ENCODE measurements around the gene ASB17. TPM values are rescaled to one million over a fixed set of nuclear protein-coding genes. Genes with fewer than 3 reads are reported as not detected.

Gene ASB17
- total RNA-seq, 1 donor from 2014 or later: not detected

GRCh38 chr1:75937034-75937433 is 4.8 kb upstream of the ASB17 start:
- TF ChIP-seq, protein P1, sequence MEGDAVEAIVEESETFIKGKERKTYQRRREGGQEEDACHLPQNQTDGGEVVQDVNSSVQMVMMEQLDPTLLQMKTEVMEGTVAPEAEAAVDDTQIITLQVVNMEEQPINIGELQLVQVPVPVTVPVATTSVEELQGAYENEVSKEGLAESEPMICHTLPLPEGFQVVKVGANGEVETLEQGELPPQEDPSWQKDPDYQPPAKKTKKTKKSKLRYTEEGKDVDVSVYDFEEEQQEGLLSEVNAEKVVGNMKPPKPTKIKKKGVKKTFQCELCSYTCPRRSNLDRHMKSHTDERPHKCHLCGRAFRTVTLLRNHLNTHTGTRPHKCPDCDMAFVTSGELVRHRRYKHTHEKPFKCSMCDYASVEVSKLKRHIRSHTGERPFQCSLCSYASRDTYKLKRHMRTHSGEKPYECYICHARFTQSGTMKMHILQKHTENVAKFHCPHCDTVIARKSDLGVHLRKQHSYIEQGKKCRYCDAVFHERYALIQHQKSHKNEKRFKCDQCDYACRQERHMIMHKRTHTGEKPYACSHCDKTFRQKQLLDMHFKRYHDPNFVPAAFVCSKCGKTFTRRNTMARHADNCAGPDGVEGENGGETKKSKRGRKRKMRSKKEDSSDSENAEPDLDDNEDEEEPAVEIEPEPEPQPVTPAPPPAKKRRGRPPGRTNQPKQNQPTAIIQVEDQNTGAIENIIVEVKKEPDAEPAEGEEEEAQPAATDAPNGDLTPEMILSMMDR (IDR thresholded peaks at IDR 0.05; ENCODE audit: unreplicated experiment): no peak
- H3K27me3 Mint-ChIP-seq: no peaks in the 10 kb centered on the region
- no peak overlapping the region for H3K4me3 Mint-ChIP-seq (ENCODE audit: low read depth)
- H3K9me3 Mint-ChIP-seq (ENCODE audit: low read depth): peaks cover 4% of the 10 kb centered on the region
- H3K36me3 Mint-ChIP-seq (ENCODE audit: insufficient read depth): no peaks in the 10 kb centered on the region
- no peak overlapping the region for H3K27ac Mint-ChIP-seq
- no peak for DNase-seq (ENCODE audit: low spot score, unreplicated experiment)
- no peaks in the 10 kb centered on the region for H3K4me1 Mint-ChIP-seq (ENCODE audit: low read depth)

- Mint-ChIP-seq H3K4me1 (ENCODE audit: low read depth) (no peaks in the 10 kb centered on the region), H3K27ac (no peak overlapping the region), H3K9me3 (ENCODE audit: low read depth) (peaks cover 5% of the 10 kb centered on the region), H3K36me3 (ENCODE audit: insufficient read depth) (no peaks in the 10 kb centered on the region), H3K4me3 (ENCODE audit: low read depth) (no peak overlapping the region), H3K27me3 (no peaks in the 10 kb centered on the region)
- TF ChIP-seq, protein P1 (IDR thresholded peaks at IDR 0.05; ENCODE audit: unreplicated experiment): no peak
- no peak for DNase-seq (ENCODE audit: low spot score, unreplicated experiment)
Observed at GRCh38 chr1:75922698-75923097, 9.5 kb downstream of the ASB17 start.

DNA sequence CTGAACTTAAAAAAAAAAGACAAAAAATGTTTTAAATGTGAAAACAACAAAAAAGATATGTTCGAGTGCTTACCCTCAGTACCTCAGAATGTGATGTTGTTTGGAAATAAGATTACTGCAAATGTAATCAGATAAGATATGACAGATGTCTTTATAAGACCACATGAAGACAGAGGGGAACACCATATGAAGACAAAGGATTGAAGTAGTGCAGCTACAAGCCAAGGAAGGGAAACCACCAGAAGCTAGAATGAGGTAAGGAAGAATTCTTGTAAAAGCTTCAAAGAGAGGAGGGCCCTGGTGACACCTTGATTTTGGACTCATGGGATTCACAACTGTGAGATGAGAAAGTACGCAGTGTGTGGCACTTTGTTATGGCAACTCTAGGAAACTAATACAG is 15.4 kb downstream of the ASB17 start:
- Mint-ChIP-seq H3K9me3 (ENCODE audit: low read depth) (peaks cover 5% of the 10 kb centered on the region), H3K27ac (no peak overlapping the region), H3K36me3 (ENCODE audit: insufficient read depth) (no peaks in the 10 kb centered on the region), H3K4me1 (ENCODE audit: low read depth) (no peaks in the 10 kb centered on the region), H3K27me3 (no peaks in the 10 kb centered on the region), H3K4me3 (ENCODE audit: low read depth) (no peak overlapping the region)
- TF ChIP-seq, protein P1 (IDR thresholded peaks at IDR 0.05; ENCODE audit: unreplicated experiment): no peak
- no peak for DNase-seq (ENCODE audit: low spot score, unreplicated experiment)

DNA sequence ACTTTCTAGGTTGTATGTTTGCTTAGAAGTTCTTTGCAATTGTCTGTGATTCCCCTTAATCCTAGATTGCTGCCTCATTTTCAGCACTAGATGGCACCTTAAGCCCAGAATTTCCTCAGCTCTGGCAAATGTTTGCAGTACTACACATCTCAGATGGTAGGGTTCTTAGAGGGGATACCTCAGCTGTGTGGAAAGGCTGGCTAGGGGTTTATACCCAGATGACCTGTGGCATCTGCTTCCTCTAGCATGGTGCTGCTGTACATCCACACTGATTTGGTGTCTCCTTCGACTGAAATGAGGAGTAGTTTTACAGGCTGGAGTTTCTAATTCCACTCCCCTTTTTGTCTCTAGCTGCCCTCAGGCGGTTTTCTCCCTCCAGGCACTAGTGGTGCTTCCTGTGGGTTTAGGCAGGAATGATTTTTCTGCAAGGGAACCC is 23.5 kb downstream of the ASB17 start:
- TF ChIP-seq, protein P1 (IDR thresholded peaks at IDR 0.05; ENCODE audit: unreplicated experiment): peak; percentile 61
- peaks cover 2% of the 10 kb centered on the region for H3K4me1 Mint-ChIP-seq (ENCODE audit: low read depth)
- H3K4me3 Mint-ChIP-seq (ENCODE audit: low read depth): no peak overlapping the region
- no peaks in the 10 kb centered on the region for H3K27me3 Mint-ChIP-seq
- H3K27ac Mint-ChIP-seq: no peak overlapping the region
- H3K36me3 Mint-ChIP-seq (ENCODE audit: insufficient read depth): no peaks in the 10 kb centered on the region
- no peak for DNase-seq (ENCODE audit: low spot score, unreplicated experiment)
- peaks cover 8% of the 10 kb centered on the region for H3K9me3 Mint-ChIP-seq (ENCODE audit: low read depth)

DNA sequence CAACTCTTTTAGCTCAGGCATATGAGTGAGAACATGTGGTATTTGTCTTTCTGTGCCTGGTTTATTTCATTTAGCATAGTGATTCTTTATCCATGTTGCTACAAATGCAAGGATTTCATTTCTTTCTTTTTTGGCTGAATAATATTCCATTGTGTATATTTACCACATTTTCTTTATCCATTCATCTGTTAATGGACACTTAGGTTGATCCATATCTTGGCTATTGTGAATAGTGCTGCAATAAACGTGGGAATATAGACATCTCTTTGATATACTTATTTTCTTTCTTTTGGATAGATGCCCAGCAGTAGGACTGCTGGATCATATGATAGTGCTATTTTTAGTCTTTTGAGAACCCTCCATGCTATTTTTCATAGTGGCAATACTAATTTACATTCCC is 30.8 kb downstream of the ASB17 start:
- H3K4me1 Mint-ChIP-seq (ENCODE audit: low read depth): no peaks in the 10 kb centered on the region
- no peak overlapping the region for H3K27ac Mint-ChIP-seq
- no peaks in the 10 kb centered on the region for H3K36me3 Mint-ChIP-seq (ENCODE audit: insufficient read depth)
- no peak overlapping the region for H3K4me3 Mint-ChIP-seq (ENCODE audit: low read depth)
- peaks cover 4% of the 10 kb centered on the region for H3K9me3 Mint-ChIP-seq (ENCODE audit: low read depth)
- DNase-seq (ENCODE audit: low spot score, unreplicated experiment): no peak
- TF ChIP-seq, protein P1 (IDR thresholded peaks at IDR 0.05; ENCODE audit: unreplicated experiment): no peak
- H3K27me3 Mint-ChIP-seq: no peaks in the 10 kb centered on the region

Measured in progenitor cell of endocrine pancreas (in vitro differentiated cells).